ENCODE results near the gene ITGA11. TPM values are rescaled to one million over a fixed set of nuclear protein-coding genes. Genes with fewer than 3 reads are reported as not detected.

Gene ITGA11
- total and polyA plus RNA-seq, 2 of the 4 experiments (the other 2 are of a cell fraction): 4.1 to 6.6 TPM

DNA sequence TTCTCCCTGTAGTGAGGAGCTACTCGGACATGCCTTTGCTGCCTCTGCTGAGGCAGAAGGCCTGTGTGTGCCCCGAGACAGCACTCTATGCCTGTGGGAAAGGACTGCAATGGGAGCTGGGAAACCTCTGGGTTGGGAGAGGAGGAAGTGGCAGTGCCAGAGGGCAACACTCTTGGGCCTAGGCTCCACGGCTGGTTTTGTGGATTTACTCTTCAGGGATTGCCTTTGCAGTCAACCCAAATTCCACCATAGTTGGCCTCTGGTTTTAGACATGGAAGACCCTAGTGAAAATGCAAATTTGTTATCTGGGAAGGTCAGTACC, 46.8 kb downstream of the ITGA11 start (continued):
- TF ChIP-seq MAZ (IDR thresholded peaks at IDR 0.05; ENCODE audit: borderline replicate concordance, low read depth, low read length) (no peak), POLR2A (IDR thresholded peaks at IDR 0.05; ENCODE audit: low read depth, low read length) (no peak), RAD21 (IDR thresholded peaks at IDR 0.05; ENCODE audit: low read length) (no peak), NFE2L2 (IDR thresholded peaks at IDR 0.05; ENCODE audit: low read depth, low read length) (no peak)

DNA sequence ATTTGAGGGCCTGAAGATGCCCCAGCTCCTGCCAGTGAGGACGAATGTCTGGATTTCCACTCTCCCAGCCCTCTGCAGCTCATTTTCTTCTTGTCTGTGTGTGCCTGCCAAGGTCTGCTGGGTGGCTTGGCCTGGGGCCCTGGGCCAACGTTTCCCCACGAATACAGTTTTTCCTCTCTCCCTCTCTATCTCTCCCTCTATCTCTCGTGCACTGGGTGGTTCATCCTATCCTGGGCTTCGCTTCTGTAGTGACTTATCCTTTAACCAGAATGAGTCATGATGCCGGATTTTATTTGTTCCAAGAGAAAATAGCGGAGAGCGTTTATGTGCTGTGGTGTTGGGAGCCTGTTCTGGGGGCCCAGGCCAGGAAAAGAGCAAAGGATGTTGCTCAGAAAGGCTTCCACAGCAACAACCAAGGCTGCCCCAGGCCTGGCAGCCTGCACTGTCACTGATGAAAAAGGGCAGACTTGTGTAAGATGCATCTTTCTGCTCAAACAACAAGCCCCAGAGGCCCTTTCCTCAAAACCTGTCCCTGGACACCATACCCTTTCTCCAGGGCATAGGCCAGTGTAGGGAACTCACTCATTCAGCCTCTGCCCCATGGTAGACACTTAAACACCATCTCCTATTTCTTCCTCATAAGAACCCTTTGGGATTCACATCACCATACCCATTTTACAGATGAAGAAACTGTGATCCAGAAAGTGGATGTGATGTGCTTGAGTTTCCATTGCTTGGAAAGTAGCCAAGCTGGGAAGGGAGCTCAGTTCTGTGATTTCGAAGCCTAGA, 47.3 kb downstream of the ITGA11 start:
- Histone ChIP-seq H3K4ac (ENCODE audit: low read depth, low read length) (peak overlapping the region; percentile 82), H2BK15ac (ENCODE audit: low read depth, low read length) (peak overlapping the region; percentile 82), H4K20me1 (ENCODE audit: insufficient read depth, low read length) (peaks cover 9% of the 10 kb centered on the region; the same call in 1 of the 2 replicates), H2AK9ac (replicated peaks; ENCODE audit: low read depth, low read length, poor library complexity) (peak overlapping the region; percentile 62), H2BK20ac (ENCODE audit: low read depth, low read length) (peak overlapping the region; percentile 86), H4K8ac (ENCODE audit: low read depth in 2 of 2, low read length in 2 of 2) (peak overlapping the region; percentile 50 to 89), H3K36me3 (ENCODE audit: control insufficient read depth, insufficient read depth, low read length) (no peaks in the 10 kb centered on the region), H4K91ac (ENCODE audit: insufficient read depth, low read depth, low read length) (peak overlapping the region; percentile 85), H3K9me1 (ENCODE audit: insufficient read depth, low read length) (peaks cover 51% of the 10 kb centered on the region), H3K9me3 (ENCODE audit: control insufficient read depth, insufficient read depth, low read length) (no peaks in the 10 kb centered on the region), H3K14ac (replicated peaks; ENCODE audit: low read depth, low read length) (peak overlapping the region; percentile 92), H2BK5ac (ENCODE audit: low read depth, low read length, poor library complexity, severe bottlenecking) (peak overlapping the region; percentile 75), H3K27me3 (ENCODE audit: control insufficient read depth, insufficient read depth, low read length) (no peaks in the 10 kb centered on the region), H3K4me3 (ENCODE audit: insufficient read depth, low read depth, low read length) (no peak overlapping the region), H2BK120ac (ENCODE audit: low read depth, low read length) (peak overlapping the region; percentile 94), H2AK5ac (ENCODE audit: low read depth, low read length) (peak overlapping the region; percentile 87), H3K79me1 (ENCODE audit: low read depth in 1 of 2, low read length in 2 of 2) (peaks cover 0 to 57% of the 10 kb centered on the region in 2 experiments; a peak in 2 of 4 replicates), H3K23ac (ENCODE audit: low read depth, low read length) (peak overlapping the region; percentile 84), H4K5ac (ENCODE audit: low read depth, low read length) (peak overlapping the region; percentile 77), H3K56ac (ENCODE audit: extremely low read depth, insufficient read depth, low read length) (peak overlapping the region; percentile 75; the same call in 1 of the 2 replicates), H3K27ac (ENCODE audit: insufficient read depth, low read length) (peak overlapping the region; percentile 86), H3K18ac (ENCODE audit: low read depth, low read length) (peak overlapping the region; percentile 62), H2AFZ (replicated peaks; ENCODE audit: low read length, poor library complexity) (peak overlapping the region; percentile 65), H3K4me1 (ENCODE audit: control insufficient read depth, insufficient read depth, low read length) (peaks cover 41% of the 10 kb centered on the region), H3K9ac (ENCODE audit: low read depth, low read length) (peak overlapping the region; percentile 59), H3K4me2 (ENCODE audit: low read depth, low read length) (peak overlapping the region; percentile 24)
- ChIA-PET CTCF (interaction anchor here (1.0 to 1.1 kb wide), 2 partner anchors 43 to 78 kb away, joined by 4 to 5 read pairs; no protein-coding TSS in a partner anchor), POLR2A (ENCODE audit: unreplicated experiment) (no interaction called here)
- ATAC-seq (ENCODE audit: low read depth): peak; percentile 90
- 0% methylated on average over 1 of the region's 9 CpGs; no CpG with 5 or more reads in 1 of the 2 experiments for WGBS, 2 experiments (ENCODE audit: extremely low coverage in 2 of 2, insufficient read length in 1 of 2)
- in situ Hi-C loops (cut with MboI; ENCODE audit: low sequenced_read_pairs): no loop called here
- dilution Hi-C loops (cut with HindIII; ENCODE audit: low sequenced_read_pairs, unreplicated experiment): no loop called here
- DNase-seq: peak; percentile 92
- TF ChIP-seq BHLHE40 (IDR thresholded peaks at IDR 0.05; ENCODE audit: low read depth, low read length): peak; percentile 92
- TF ChIP-seq MAZ (IDR thresholded peaks at IDR 0.05; ENCODE audit: borderline replicate concordance, low read depth, low read length): peak; percentile 36; the same call in 1 of the 2 replicates
- no peak; the same call in 1 of the 2 replicates for TF ChIP-seq SMC3 (IDR thresholded peaks at IDR 0.05; ENCODE audit: low read depth, low read length)
- TF ChIP-seq, protein P1, sequence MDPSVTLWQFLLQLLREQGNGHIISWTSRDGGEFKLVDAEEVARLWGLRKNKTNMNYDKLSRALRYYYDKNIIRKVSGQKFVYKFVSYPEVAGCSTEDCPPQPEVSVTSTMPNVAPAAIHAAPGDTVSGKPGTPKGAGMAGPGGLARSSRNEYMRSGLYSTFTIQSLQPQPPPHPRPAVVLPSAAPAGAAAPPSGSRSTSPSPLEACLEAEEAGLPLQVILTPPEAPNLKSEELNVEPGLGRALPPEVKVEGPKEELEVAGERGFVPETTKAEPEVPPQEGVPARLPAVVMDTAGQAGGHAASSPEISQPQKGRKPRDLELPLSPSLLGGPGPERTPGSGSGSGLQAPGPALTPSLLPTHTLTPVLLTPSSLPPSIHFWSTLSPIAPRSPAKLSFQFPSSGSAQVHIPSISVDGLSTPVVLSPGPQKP (IDR thresholded peaks at IDR 0.05; ENCODE audit: borderline replicate concordance, low read depth, low read length): no peak
- peak; percentile 24; the same call in 1 of the 2 replicates for TF ChIP-seq RAD21 (IDR thresholded peaks at IDR 0.05; ENCODE audit: low read length)
- peak; percentile 93 for TF ChIP-seq FOS (IDR thresholded peaks at IDR 0.05; ENCODE audit: low read depth, low read length)
- TF ChIP-seq, protein P2, sequence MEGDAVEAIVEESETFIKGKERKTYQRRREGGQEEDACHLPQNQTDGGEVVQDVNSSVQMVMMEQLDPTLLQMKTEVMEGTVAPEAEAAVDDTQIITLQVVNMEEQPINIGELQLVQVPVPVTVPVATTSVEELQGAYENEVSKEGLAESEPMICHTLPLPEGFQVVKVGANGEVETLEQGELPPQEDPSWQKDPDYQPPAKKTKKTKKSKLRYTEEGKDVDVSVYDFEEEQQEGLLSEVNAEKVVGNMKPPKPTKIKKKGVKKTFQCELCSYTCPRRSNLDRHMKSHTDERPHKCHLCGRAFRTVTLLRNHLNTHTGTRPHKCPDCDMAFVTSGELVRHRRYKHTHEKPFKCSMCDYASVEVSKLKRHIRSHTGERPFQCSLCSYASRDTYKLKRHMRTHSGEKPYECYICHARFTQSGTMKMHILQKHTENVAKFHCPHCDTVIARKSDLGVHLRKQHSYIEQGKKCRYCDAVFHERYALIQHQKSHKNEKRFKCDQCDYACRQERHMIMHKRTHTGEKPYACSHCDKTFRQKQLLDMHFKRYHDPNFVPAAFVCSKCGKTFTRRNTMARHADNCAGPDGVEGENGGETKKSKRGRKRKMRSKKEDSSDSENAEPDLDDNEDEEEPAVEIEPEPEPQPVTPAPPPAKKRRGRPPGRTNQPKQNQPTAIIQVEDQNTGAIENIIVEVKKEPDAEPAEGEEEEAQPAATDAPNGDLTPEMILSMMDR (conservative IDR thresholded peaks at IDR 0.05; ENCODE audit: low read depth, low read length): no peak
- no TSS peak for BruUV-seq (replicated peaks)
- intact Hi-C loops (cut with micrococcal nuclease): loop anchor here (1.0 kb wide), 1 partner anchor 32 kb away; no protein-coding TSS in a partner anchor

Data from IMR-90 (cell line).